NCI-H82 treated with DMSO at 0.1 percent for 48 hours (cell line): ENCODE measurements around the gene AFG3L2.
"Not testable (repeated sequence)": the region's sequence is repeated elsewhere in the genome, so short reads cannot be mapped to it uniquely, and the experiment has no call there.

ENCODE experiments used
- DNase-seq: peaks from one replicate; lab custom pipeline; 2025; ENCODE audit not compliant: unreplicated experiment; lab: John Stamatoyannopoulos, UW

Gene AFG3L2

DNA sequence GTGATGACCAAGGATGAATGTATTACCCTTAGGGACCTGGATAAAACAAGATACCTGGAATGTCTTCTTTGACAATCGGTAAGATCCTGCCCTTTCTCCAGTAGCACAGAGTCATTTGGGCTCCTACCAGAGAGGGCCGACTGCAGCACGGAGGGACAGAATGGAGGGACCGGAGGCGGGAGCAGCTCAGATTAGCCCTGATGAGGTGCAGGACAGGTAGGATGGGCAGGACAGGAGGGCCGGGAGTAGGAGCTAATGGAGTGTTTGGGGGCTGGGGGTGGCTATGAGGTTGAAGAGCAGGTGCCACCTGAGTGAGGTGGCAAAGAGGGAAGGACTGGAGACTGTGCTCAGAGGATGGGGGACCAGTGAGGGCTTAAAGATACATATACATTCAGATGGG, 20.8 kb upstream of the AFG3L2 start:
- DNase-seq: no peak

DNA sequence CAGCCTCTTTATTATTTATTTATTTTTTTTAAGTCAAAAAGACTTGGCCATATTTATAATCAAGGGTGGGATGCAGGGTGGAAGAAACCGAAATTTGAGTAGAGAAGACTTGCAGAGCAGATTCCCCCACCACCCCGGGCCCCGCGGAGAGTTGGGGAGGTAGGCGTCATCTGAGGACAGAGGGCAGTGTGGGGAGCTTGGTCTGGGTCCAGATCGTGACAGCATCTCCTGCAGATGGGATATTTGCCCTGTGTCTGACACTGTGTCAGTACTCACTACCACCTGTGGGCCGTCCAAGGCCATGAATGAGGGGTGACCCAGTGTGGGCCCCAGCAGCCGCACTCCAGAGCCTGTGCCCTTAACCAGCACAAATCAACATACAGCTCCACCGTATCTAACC, 20.2 kb upstream of the AFG3L2 start:
- DNase-seq: no peak

DNA sequence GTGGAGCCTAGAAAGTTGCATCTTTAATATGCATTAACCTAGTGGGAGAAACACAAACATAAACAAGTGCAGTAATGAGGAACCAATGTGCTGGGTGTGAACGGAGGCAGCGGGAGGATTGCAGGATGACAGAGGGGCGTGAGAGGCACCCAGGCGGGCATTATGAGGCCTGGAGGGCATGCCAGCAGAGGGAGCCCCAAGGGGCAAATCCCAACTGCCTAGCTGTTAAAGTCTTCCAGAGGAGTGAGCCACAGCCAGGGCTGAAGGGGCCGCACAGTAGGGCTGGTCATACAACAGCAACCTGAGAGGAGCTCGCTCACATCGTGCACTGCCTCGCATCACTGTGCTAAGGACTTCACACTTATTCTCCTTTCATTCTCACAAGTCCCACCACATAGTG, 17.4 kb upstream of the AFG3L2 start:
- DNase-seq: no peak

- DNase-seq: no peak
These were observed 17.0 kb upstream of the AFG3L2 start for GRCh38 chr18:12393998-12394397.

DNA sequence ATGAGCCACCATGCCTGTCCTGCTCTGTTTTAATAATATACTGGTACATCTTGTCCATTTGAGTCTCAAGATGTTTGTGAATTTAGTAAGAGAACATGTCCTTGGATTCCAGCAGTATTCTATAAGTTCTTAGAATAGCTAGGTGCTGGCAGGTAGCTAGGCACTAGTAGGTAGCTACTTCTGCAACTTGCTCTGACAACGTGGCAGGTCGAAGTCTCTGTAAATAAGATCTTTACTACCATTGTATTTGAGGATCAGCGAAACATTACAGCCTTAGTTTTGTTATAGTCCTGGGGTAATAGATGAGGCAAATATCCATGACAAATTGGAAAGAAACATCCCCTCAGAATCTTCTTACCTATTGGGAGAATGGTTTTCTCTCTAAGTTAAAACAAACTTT, 16.5 kb upstream of the AFG3L2 start:
- no peak for DNase-seq

DNA sequence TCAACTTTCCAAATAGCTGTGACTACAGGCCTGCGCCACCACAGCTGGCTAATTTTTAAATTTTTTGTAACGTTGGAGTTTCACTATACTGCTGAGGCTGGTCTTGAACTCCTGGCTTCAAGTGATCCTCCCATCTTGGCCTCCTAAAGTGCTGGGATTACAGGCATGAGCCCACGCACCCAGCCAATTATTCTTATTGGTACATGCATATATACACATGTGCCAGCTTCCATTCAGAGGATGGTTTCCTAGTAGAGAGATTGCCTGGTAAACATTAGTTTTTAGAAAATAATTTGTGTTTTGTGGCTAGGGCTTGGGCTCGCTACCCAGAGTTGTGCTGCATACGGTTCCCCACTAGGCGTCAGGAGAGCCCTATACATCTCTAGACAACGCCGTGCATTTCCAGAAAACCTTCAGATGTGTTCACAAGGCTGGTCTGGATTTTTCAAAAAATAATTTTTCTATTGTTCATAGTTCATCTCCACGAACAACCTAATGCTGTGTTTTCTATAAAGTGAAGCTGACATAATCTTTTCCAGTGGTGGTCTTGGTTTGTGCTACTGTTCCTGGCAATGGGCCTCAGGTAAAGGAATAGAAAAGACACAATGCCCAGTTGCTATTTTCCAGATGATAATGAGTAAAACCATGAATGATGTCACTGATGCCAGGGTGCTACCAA, 14.6 kb upstream of the AFG3L2 start:
- DNase-seq: peak; percentile 9

DNA sequence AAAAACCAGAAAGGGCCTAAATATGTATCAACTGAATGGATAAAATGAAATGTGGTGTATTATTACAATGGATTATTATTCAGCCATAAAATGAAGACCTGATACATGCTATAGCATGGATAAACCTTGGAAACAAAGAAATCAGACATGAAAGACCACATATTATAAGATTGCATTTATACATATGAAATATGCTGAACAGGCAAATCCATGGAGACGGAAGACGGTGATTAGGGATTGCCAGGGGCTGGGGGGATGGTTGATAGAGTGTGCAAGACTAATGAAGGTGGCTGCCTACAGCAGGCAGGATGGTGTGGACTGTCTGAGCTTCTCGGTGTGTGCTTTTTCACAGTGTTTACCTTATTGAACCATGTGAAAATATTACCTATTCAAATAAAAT, 11.4 kb upstream of the AFG3L2 start:
- DNase-seq: no peak

- no peak for DNase-seq
These were observed 7.2 kb upstream of the AFG3L2 start for GRCh38 chr18:12384261-12384660.

DNA sequence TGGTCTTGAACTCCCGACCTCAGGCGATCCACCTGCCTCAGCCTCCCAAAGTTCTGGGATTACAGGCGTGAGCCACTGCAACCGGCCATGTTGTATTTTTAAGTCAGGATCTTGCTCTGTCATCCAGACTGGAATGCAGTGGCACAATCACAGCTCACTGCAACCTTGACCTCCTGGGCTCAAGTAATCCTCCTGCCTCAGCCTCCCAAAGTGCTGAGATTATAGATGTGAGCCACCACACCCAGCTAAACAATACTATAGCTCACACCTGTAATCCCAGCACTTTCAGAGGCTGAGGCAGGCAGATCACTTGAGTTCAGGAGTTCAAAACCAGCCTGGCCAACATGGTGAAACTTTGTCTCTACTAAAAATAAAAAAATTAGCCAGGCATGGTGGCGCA, 6.7 kb upstream of the AFG3L2 start:
- not testable (repeated sequence) for DNase-seq

- not testable (repeated sequence) for DNase-seq
These were observed 5.3 kb upstream of the AFG3L2 start for GRCh38 chr18:12382221-12382814.

- DNase-seq: not testable (repeated sequence)
These were observed 1.2 kb upstream of the AFG3L2 start for GRCh38 chr18:12378198-12378558.

GRCh38 chr18:12377556-12378197, 650 bp upstream of the AFG3L2 start:
- peak; percentile 100 for DNase-seq

DNA sequence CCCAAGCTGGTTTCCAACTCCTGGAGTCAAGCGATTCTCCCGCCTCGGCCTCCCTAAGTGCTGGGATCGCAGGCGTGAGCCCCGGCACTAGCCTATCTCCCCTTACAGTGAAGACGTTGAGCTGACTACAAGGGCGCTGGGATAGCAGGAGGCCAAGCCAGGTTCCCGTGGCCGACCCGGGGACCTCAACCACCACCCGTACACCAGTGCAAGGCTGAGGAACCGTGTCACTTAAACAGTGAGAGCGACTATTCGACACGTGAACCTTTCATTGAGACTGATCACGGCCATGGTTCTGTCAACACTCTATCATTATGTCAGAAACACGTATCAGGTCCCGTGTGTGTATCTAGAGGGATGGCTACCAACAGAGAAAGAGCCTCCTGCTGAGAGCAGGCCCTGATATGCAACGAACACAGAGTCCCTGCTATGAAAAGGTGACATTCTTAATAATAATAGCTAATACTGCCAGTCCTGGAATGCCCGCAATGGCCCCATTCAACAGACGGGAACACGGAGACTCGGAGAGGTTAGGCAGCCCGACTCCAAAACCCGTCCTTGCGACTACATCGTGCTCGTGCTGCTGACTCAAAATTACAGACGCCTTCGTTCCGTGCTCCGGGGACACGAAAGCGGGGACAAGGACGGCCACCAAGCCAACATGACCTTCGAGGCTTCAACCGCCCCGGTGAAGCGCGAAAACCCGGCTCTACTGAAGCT, 833 bp downstream of the AFG3L2 start:
- DNase-seq: no peak

DNA sequence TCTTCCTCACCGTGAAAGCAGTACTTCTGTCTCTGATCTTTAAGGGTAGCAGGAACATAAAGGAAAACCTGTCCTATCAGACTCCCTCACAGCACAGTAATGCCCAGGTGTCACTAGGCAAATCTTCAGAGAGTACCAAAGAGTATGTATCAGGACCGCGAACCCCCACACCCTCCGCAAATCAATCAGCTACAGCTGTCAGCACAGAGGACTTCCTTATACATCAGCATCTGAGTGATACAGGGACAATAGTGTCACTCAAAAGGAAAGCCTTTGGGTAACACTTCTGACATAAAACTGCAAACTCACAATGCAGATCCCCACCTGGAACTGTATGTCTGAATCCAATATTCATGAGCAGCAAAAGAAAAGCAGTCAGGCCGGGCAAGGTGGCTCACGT, 2.6 kb downstream of the AFG3L2 start:
- DNase-seq: no peak

GRCh38 chr18:12373771-12374116, 3.3 kb downstream of the AFG3L2 start:
- DNase-seq: no peak

GRCh38 chr18:12373116-12373770, 3.8 kb downstream of the AFG3L2 start:
- no peak for DNase-seq

DNA sequence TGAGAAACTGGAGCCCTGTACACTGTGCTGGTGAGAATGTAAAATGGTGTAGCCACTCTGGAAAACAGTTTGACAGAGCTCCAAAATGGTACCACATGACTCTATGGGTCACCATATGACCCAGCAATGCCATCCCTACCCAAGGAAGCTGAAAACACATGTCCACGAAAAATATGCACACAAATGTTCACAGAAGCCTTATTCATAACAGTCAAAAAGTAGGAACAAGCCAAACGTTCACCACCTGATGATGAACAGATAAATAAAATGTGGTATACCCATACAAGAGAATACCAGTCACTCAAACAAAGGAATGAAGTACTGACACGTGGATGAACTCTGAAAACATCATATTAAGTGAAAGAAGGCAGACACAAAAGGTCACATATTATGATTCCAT, 4.6 kb downstream of the AFG3L2 start:
- no peak for DNase-seq

DNA sequence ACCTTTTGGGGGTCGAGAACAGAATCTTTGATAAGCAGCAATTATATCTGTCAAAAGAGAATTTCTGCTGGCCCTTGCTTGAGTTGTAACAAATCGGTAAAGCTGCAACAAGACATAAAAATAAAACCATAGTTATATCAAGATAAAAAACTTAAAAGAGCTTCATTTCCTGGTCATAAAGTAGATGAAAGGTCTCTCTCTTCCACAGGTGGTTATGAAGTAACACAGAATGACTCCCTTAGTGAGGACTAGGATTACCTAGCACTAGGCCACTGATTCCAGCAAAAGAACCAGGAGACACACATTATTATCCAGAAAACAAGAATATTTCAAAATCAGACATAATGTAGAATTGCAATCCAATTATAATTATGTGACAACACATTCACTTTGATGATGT, 5.4 kb downstream of the AFG3L2 start:
- no peak for DNase-seq

DNA sequence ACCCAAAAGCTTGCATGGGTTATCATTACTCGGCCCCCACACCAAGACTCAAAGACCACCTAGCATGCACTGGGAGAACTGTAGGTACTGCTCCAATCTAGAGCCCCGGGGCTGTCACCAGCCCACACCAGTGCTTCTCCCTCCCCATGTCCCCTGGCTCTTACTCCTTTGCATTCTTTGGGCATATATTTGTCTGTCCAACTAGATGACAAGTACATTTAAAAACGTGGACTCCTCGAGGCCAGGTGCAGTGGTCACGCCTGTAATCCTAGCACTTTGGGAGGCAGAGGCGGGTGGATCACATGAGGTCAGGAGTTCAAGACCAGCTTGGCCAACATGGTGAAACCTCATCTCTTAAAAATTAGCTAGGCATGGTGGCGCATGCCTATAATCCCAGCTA, 7.8 kb downstream of the AFG3L2 start:
- DNase-seq: no peak

DNA sequence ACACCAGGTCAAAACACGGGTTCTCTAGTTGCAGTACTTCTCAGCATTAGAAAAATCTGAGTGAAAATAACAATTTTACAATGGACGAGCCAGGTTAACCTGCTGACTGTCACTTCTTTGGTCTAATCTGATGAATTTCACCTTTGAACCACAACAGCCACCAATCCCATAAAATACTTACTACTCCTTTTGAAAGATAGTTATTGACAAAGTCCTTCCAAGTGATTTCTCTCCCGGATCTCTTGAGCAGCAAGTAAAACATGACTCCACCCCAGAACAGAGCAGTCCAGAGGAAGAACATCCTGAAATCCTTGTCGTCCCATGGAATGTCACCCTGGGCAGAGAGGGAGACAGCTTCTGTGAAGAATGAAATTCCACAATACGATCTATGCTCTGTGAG, 10.2 kb downstream of the AFG3L2 start:
- no peak for DNase-seq

DNA sequence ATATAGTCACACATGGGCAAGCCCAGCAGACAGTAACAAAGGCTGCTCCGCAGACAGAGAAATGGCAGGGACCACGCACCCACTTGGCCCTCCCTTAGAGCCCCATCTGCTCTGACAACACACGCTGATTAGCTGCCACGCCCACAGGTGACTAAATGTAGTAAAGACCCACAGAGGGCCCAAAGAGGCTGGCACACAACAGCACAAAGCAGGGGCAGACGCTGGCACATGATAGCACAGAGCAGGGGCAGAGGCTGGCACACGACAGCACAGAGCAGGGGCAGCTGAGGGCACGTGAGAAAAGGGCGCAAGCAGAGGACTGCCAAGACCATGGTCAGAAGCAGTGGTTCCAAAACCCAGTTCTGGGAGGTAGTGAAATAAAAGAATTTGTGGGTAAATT, 10.6 kb downstream of the AFG3L2 start:
- DNase-seq: no peak
